HepG2 (cell line): Measurements from ENCODE around the gene MED28.

Experiments used
- EZH2 ChIP-seq: conservative IDR thresholded peaks from 2 replicates; pipeline ENCODE4 v1.6.1; 2012; ENCODE audit warnings: mild to moderate bottlenecking, low read depth, low read length, moderate library complexity
- SP2 ChIP-seq: sonication (generic); formaldehyde crosslinking; IDR thresholded peaks from 2 replicates; pipeline ENCODE4 v1.5.1; 2020; ENCODE audit warnings: mild to moderate bottlenecking, missing genetic modification reagents
- TF ChIP-seq, protein P1 (sequence below): IDR thresholded peaks from 2 replicates; pipeline ENCODE4 v1.6.1; 2016; ENCODE audit warnings: control low read depth
- TF ChIP-seq, protein P2 (sequence below): sonication (generic); formaldehyde crosslinking; IDR thresholded peaks from 2 replicates; pipeline ENCODE4 v1.4.0; 2020; ENCODE audit warnings: mild to moderate bottlenecking, missing genetic modification reagents

DNA sequence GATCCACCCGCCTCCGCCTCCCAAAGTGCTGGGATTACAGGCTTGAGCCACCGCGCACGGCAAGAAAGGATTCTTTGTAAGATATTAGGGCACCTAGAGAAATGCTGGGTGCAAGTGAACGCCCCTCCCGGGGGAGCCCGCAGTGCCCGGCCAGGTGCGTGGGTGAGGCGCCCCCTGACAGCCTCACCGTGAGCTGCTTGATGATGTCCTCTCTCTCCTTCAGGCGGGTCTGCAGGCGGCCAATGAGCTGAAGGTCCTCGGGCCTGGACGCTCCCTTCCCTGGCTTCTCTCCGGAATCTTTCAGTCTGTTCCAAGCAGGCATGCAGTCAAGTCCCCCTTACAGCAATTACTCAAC is 21.9 kb downstream of the MED28 start:
- TF ChIP-seq SP2 (no peak), EZH2 (no peak)
- TF ChIP-seq, protein P1, sequence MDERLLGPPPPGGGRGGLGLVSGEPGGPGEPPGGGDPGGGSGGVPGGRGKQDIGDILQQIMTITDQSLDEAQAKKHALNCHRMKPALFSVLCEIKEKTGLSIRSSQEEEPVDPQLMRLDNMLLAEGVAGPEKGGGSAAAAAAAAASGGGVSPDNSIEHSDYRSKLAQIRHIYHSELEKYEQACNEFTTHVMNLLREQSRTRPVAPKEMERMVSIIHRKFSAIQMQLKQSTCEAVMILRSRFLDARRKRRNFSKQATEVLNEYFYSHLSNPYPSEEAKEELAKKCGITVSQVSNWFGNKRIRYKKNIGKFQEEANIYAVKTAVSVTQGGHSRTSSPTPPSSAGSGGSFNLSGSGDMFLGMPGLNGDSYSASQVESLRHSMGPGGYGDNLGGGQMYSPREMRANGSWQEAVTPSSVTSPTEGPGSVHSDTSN (CRISPR knock-in tag) = no peak
- TF ChIP-seq, protein P2, sequence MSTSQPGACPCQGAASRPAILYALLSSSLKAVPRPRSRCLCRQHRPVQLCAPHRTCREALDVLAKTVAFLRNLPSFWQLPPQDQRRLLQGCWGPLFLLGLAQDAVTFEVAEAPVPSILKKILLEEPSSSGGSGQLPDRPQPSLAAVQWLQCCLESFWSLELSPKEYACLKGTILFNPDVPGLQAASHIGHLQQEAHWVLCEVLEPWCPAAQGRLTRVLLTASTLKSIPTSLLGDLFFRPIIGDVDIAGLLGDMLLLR (CRISPR knock-in tag) = no peak
